OCI-LY1 (cell line): ENCODE data around the gene SLC25A34.

Source experiments
- EZH2 ChIP-seq: fragments of 200-600 bp; sonication (generic), shearing (Covaris generic); IDR thresholded peaks from 2 replicates; pipeline ENCODE4 v1.8.0; 2017; ENCODE audit warnings: borderline replicate concordance, mixed run types, mild to moderate bottlenecking, antibody characterized with exemption, low read length, moderate library complexity, mixed read lengths
- TF ChIP-seq, protein P1 (sequence below): fragments of 200-600 bp; sonication (generic), shearing (Covaris generic); IDR thresholded peaks from 2 replicates; pipeline ENCODE4 v1.5.1; 2017; ENCODE audit warnings: mild to moderate bottlenecking, antibody characterized with exemption, low read length, moderate library complexity, mixed read lengths

DNA sequence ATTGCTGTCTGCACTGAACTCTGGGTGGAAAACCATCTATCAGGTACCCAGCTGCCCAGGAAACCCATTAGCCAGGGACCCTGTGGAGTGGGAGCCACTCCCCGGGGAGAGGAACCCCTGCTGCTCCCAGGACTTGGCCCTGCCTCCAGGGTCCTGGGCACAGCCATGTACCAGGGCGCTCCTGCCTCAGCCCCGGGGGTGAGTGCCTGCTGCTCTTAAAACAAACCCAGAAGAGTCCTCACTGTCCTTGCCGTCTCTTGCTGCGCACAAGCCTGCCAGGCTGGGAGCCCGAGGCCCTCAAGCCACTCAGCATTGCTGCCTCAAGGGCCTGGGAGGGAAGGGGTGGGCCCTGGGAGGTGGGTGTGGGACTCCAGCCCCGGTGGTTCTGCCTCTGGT lies 3.4 kb upstream of the SLC25A34 start:
- TF ChIP-seq, protein P1, sequence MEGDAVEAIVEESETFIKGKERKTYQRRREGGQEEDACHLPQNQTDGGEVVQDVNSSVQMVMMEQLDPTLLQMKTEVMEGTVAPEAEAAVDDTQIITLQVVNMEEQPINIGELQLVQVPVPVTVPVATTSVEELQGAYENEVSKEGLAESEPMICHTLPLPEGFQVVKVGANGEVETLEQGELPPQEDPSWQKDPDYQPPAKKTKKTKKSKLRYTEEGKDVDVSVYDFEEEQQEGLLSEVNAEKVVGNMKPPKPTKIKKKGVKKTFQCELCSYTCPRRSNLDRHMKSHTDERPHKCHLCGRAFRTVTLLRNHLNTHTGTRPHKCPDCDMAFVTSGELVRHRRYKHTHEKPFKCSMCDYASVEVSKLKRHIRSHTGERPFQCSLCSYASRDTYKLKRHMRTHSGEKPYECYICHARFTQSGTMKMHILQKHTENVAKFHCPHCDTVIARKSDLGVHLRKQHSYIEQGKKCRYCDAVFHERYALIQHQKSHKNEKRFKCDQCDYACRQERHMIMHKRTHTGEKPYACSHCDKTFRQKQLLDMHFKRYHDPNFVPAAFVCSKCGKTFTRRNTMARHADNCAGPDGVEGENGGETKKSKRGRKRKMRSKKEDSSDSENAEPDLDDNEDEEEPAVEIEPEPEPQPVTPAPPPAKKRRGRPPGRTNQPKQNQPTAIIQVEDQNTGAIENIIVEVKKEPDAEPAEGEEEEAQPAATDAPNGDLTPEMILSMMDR, result no peak
- TF ChIP-seq EZH2, result no peak
